ENCODE results near the gene ODF2.
"Not testable (repeated sequence)": the region's sequence is repeated elsewhere in the genome, so short reads cannot be mapped to it uniquely, and the experiment has no call there.

The ODF2 gene

DNA sequence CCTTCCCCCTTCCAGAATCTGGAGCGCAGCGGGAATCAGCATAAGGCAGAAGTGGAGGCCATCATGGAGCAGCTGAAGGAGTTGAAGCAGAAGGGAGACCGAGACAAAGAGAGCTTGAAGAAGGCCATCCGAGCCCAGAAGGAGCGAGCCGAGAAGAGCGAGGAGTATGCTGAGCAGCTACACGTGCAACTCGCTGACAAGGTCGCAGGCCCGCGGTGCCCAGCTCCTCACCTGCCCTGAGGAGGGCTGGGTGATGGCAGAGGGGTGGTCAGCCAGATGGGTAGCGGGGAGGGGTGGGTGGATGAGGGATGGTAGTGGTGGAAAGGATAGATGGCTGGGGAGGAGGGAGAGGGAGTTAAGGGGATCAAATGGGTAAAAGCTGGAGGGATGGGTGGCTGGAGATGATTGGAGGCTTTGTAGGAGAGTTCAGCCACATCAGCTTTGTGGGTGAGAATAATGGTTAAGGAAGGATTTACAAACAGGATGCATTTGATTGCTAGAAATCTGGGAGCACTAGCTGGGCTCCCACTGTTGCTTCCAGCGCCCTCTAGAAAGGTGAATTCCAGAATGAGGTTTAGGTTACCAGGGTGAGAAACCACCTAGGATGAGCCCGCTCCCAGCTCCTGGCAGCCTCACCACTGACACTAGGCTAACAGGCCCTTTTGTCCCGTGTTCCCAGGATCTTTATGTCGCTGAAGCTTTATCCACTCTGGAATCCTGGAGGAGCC lies 29.0 kb downstream of the ODF2 start:
- DNase-seq, result no peak

DNA sequence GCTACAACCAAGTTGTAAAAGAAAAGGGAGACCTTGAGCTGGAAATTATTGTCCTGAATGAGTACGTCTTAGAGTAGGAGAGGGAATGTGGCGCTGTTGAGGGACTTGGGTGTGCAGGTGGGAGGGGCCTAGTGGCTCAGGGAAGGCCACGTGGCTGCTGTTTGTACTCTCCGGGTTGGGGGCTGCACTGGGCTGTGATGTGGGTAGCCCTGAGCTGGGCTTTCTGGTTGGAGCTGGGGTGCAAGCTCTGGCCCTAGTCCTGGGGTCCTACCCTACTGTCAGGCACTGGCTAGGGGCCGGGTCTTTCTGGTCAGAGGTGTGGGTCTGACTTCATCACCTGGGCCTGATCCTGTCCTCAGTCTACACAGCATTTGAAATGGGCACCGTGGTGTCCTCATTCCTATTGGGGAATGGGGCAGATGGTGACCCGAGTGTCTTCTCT lies 29.6 kb downstream of the ODF2 start:
- DNase-seq, result no peak

DNA sequence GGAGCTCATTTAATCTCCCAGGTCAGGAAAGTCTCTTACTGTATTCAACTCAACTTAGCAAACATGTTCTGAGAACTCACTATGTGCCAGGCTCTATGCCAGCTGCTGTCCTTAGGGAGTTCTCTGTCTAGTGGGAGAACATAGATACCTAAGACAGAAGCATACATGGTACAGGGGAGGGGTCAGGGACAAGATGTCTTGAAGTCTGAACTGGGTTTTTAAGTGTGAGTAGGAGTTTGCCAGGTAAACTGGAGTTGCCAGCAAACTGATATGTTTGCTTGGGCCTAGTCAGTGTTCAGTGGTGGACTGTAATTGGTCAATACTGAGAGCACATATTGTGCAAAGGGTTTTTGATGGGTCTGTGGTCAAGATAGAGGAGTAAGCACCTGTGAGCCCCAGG lies 30.4 kb downstream of the ODF2 start:
- no peak for DNase-seq

DNA sequence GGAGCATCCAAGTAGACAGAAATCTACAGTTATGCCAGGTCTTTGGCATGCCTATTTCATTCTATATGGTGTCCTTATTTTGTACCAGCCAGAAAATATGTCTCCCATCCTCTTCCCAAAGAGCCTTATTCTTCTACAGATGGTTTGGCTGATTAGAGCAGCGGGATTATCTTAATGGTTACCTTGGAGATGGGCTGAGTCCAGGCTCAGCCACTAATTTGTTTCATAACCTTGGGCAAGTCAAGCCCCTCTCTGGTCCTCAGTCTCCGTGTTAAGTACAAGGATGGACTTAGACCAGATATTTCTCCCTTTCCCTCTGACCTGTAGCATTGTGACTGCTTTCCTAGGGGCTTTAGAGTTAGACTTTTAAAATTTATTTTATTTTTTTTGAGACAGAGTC lies 37.6 kb downstream of the ODF2 start:
- no peak for DNase-seq

- peak in 2 of 14 donors; percentile 3 to 20 for DNase-seq
These were observed 38.4 kb downstream of the ODF2 start for GRCh38 chr9:128494108-128494745.

DNA sequence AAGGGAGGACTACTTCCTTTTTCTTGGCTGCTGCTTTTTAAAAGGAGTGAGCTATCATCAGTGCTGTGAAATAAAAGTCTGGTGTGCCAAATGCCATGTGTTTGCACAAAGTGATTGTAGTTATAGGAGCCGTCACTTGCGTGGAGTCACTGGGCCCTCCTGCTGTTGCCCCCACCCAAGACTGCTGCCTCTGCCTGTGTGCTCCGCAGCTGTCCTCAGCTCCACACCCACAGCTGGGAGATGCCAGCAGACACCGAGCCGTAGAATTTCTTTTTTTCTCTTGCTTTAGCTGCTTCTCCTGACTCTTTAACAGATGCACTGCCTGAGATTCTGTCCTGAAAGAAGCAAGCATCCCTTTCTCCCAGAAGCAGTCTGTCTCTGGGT lies 38.9 kb downstream of the ODF2 start:
- no peak for DNase-seq

DNA sequence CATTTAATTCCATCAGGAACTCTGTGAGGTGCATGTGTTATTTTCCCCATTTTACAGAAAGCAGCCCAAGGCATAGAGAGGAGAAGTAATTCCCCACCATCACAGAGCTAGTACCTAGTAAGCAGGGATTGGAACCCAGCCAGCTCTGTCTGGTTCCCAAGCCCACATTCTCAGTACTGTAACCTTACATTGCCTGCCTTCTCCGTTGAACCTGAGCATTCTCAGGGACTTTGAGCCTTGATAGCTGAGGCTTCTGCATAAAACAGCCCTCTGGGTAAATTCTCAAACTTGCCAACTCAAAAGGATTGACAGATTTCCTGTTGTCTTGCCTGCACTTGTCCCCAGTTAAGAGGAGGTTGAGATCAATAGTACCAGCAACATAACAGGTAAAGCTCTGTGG lies 39.5 kb downstream of the ODF2 start:
- DNase-seq, result no peak

DNA sequence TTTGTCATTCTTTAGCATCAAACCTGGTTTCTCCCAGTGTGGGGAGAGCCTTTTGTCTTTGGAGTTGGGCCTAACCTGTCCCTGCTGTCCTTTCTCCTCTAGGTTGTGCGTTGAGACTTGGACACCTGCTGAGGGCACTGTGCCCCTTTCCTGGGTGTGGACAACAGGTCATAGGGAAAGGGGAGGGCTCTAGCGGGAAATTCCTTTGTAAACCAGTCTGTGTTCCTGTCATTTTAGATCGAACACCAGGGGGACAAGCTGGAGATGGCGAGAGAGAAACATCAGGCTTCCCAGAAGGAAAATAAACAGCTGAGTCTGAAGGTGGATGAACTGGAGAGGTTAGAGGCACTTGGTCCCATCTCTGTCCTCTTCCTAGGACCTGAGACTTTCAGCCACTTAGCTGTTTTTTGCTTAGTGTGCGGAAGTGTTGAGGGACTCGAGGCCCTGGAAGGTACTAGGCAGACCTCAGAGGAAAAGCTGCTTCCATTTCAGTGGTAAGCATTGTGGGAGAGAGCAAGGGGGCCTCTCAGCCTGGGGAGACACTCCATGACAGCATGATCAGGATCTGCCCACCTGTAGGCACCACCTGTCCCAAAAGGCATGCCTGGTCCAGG lies 40.1 kb downstream of the ODF2 start:
- DNase-seq, result no peak

DNA sequence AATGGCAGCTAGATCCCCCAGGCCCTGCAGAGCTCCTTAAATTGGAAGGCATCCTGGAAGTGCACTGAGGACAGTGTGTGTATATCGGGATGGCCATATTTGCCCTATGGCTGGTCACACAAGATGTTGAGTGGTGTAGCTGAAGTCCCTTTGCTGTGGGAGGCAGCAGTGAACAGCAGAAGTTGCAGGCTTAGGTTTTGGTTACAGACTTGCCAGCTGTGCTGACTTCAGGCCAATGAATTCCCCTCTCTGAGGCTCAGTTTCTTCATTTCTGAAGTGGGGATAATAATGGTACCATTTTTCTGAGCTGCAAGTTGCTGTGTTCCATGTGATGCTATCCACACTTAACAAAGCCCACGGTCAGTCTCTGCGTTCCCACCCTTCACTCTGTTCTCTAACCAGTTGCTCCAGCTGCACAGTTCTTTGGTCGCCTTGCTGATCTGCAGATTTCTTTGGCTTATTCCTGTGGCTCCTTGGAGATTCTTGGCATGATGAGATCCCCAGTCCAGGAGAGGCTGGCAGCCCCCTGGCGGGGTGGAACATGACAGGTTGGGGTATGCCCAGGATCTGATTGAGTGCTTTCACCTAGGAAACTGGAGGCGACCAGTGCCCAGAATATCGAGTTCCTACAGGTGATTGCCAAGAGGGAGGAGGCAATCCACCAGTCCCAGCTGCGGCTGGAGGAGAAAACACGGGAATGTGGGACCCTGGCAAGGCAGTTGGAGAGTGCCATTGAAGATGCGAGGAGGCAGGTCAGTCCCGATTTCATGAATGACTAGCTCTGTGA lies 42.2 kb downstream of the ODF2 start:
- peak in 10 of 14 donors; percentile 8 to 86 (median 46) for DNase-seq

GRCh38 chr9:128498911-128499310 lies 43.1 kb downstream of the ODF2 start:
- DNase-seq, result no peak

- no peak for DNase-seq
These were observed 44.1 kb downstream of the ODF2 start for GRCh38 chr9:128499920-128500319.

- not testable (repeated sequence) for DNase-seq
These were observed 47.6 kb downstream of the ODF2 start for GRCh38 chr9:128503415-128503825.

DNA sequence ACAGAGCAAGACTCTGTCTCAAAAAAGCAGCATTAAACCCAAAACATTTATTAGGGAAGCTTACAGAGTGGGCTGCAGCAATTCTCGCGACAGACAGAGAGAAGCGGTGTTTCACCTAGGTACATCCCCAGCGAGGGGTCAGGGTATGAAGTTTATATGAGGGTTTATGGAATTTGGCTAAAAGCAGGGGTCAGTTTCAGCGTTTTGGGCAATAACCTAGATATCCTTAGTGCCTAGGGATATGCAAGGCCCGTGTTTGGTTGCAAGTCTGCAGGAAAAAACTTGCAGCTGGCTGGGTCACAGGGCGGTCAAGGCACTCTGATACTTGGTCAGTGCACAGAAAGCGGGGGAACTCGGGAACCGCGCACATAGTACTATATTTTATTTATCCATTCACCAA lies 48.1 kb downstream of the ODF2 start:
- peak in 1 of 14 donors; percentile 4 for DNase-seq

DNA sequence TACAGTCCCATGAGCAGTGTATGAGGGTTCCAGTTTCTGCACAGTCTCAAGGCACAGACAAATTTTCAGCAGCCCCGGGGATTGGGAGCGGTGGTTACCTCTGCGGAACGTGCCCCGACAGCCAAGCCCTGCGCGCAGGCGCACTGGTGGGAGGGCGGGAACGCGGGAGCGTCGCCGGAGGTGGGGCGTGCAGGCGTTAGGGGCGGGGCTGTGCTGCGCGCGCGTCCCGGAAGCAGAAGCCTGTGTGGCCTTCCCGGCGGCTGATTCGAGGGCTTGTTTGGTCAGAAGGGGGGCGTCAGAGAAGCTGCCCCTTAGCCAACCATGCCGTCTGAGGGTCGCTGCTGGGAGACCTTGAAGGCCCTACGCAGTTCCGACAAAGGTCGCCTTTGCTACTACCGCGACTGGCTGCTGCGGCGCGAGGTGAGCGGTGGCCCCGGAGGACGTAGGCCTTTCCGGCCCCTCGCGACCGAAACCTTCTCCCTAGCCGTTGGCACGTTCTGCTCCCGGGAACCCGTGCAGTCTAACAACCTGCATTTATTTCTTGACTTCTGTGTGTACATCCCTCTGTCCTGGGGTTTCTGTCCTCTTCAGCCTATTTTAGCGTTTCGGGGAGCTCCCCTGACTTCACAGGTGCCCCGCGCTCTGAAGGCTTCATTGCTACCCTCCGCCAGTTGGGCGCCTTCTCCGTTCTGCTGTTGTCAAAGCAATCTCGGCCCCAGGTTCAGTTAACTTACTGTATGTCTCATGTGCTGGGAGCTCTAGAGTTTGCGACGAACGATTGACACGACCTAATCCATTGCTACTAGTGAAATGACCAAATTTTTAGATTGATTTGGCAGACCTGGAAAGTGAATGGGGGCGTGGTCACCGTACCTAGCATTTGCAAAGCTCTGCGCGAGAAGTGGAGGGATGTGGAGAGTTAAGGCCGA lies 48.9 kb downstream of the ODF2 start, which contains the start of gene GLE1:
GLE1 (plus strand) TSS at position 235 of the 929 bp plus-strand sequence; CDS start at position 322, 87 bp downstream.
- peak; percentile 47 to 96 (median 89) for DNase-seq

- DNase-seq, result no peak
These were observed 49.6 kb downstream of the ODF2 start for GRCh38 chr9:128505414-128505765.

GRCh38 chr9:128505906-128506305 lies 50.1 kb downstream of the ODF2 start:
- DNase-seq, result not testable (repeated sequence)

DNA sequence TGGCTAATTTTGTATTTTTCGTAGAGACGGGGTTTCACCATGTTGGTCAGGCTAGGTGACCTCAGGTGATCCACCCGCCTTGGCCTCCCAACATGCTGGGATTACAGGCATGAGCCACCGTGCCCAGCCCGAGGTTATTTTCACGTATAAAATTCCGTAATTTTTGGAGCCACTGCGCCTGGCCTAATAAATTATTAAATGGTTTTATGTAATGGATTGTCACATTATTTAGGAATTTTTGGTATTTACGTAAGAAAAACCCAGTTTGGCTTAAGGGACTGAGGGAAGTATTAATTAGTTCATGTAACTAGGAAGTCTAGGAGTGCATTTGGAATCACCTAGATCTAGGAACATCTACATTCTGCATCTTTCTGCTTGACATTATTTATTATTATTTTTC lies 57.0 kb downstream of the ODF2 start:
- no peak for DNase-seq

DNA sequence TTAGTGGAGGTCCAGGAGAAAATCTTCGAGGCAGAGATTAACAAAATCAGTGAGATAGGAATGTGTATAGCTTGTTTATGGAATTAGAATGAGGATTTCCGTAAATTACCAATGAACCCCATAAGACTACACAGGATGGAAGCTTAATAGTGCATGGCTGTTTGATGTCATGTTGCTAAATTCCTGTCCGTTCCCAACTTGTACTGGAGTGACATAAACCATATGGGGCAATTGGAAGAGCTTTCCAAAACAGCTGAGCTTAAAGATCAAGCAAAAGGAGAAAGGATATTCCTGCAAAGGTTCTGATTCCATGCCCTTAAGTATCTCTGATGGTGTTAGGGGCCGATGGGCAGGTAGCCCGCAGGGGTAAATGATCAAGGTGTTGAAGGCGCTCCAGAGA lies 66.2 kb downstream of the ODF2 start:
- DNase-seq, result no peak

GRCh38 chr9:128523199-128523925 lies 67.6 kb downstream of the ODF2 start:
- DNase-seq, result peak in 5 of 14 donors; percentile 1 to 24 (median 14)

- no peak for DNase-seq
These were observed 70.9 kb downstream of the ODF2 start for GRCh38 chr9:128526720-128527119.
